Measurements from ENCODE around the gene LRTM2.

DNA sequence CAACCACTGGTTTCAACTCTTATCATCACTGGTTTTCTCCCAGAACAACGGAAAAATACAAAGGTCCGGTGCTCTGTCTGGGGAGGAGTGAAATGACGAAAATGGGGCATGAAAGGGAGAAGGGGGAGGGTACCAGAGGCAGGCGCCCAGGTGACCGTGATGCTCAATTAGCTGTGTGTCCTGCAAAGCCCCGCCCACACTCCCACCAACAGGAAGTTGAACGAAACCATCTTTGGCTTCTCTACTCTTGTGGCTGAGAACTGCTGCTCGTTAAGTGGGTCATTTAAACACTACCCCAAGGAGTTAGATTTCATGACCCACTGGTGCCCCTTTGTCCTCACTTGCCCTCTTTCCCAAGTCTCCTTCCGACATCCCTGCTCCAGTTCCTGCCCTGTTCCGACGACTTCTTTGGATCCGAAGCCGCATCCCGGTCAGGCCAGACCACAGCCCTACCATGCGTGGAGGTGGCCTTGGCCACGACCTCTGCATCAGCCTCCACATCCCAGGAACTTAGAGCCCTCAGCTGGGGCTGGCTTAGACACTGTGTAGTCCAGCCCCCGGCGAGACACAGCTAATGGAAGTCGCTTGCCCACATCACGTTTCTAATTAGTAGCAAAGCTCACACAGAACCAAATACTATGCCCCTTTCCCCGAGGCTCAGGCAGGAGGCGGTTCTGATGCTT lies 11.4 kb upstream of the LRTM2 start:
- TF ChIP-seq POLR2A (IDR thresholded peaks at IDR 0.05) = no peak
- TF ChIP-seq, protein P1, sequence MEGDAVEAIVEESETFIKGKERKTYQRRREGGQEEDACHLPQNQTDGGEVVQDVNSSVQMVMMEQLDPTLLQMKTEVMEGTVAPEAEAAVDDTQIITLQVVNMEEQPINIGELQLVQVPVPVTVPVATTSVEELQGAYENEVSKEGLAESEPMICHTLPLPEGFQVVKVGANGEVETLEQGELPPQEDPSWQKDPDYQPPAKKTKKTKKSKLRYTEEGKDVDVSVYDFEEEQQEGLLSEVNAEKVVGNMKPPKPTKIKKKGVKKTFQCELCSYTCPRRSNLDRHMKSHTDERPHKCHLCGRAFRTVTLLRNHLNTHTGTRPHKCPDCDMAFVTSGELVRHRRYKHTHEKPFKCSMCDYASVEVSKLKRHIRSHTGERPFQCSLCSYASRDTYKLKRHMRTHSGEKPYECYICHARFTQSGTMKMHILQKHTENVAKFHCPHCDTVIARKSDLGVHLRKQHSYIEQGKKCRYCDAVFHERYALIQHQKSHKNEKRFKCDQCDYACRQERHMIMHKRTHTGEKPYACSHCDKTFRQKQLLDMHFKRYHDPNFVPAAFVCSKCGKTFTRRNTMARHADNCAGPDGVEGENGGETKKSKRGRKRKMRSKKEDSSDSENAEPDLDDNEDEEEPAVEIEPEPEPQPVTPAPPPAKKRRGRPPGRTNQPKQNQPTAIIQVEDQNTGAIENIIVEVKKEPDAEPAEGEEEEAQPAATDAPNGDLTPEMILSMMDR (IDR thresholded peaks at IDR 0.05) = no peak
